Nucleus accumbens (tissue), 56 donors: ENCODE results near the gene OR1A1.
"Not testable (repeated sequence)": the region's sequence is repeated elsewhere in the genome, so short reads cannot be mapped to it uniquely, and the experiment has no call there.

ENCODE experiments used
- DNase-seq, 56 donors: peaks; one replicate each; lab custom pipeline; 2025; lab: John Stamatoyannopoulos, UW

OR1A1 gene

GRCh38 chr17:3207367-3207766, at the start of gene OR1A1:
TSS of gene OR1A1 (plus strand) at chr17:3207667. CDS start at chr17:3215621, 7,954 bp downstream.
- no peak for DNase-seq

- no peak for DNase-seq
These were observed 39.9 kb upstream of the OR1A1 start for GRCh38 chr17:3167574-3167973.

- no peak for DNase-seq
These were observed 17.5 kb upstream of the OR1A1 start for GRCh38 chr17:3189961-3190360.

- no peak for DNase-seq
These were observed 10.2 kb upstream of the OR1A1 start, which contains the start of gene OR1A2 for GRCh38 chr17:3197219-3197618. TSS of gene OR1A2 (plus strand) at chr17:3197519. CDS start at chr17:3197519, 0 bp downstream.

GRCh38 chr17:3208484-3208883, 1.0 kb downstream of the OR1A1 start:
- no peak for DNase-seq

GRCh38 chr17:3213001-3213400, 5.5 kb downstream of the OR1A1 start:
- no peak for DNase-seq

- DNase-seq = no peak
These were observed 6.1 kb downstream of the OR1A1 start for GRCh38 chr17:3213587-3213986.

GRCh38 chr17:3219978-3220377, 12.5 kb downstream of the OR1A1 start:
- DNase-seq = not testable (repeated sequence)

GRCh38 chr17:3221850-3222249, 14.4 kb downstream of the OR1A1 start:
- DNase-seq = no peak

GRCh38 chr17:3222505-3222904, 15.0 kb downstream of the OR1A1 start:
- DNase-seq = no peak

GRCh38 chr17:3224721-3225352, 17.4 kb downstream of the OR1A1 start:
- not testable (repeated sequence) for DNase-seq

- not testable (repeated sequence) for DNase-seq
These were observed 24.8 kb downstream of the OR1A1 start for GRCh38 chr17:3232300-3232699.

- DNase-seq = peak in 3 of 56 donors; percentile 0 to 13 (median 3)
These were observed 31.2 kb downstream of the OR1A1 start for GRCh38 chr17:3238685-3239084.

GRCh38 chr17:3241044-3241443, 33.6 kb downstream of the OR1A1 start:
- not testable (repeated sequence) for DNase-seq

GRCh38 chr17:3244841-3245240, 37.4 kb downstream of the OR1A1 start:
- DNase-seq = not testable (repeated sequence)

- not testable (repeated sequence) for DNase-seq
These were observed 41.5 kb downstream of the OR1A1 start for GRCh38 chr17:3249013-3249412.

GRCh38 chr17:3256575-3256974, 49.1 kb downstream of the OR1A1 start:
- DNase-seq = no peak

- no peak for DNase-seq
These were observed 52.7 kb downstream of the OR1A1 start for GRCh38 chr17:3260163-3260562.

- DNase-seq = no peak
These were observed 53.1 kb downstream of the OR1A1 start for GRCh38 chr17:3260600-3260999.
